ENCODE data around the gene FBXW11. TPM values are rescaled to one million over a fixed set of nuclear protein-coding genes. Genes with fewer than 3 reads are reported as not detected.

Gene FBXW11
- total RNA-seq, 1 experiment from 2014 or later: 54.8 TPM

DNA sequence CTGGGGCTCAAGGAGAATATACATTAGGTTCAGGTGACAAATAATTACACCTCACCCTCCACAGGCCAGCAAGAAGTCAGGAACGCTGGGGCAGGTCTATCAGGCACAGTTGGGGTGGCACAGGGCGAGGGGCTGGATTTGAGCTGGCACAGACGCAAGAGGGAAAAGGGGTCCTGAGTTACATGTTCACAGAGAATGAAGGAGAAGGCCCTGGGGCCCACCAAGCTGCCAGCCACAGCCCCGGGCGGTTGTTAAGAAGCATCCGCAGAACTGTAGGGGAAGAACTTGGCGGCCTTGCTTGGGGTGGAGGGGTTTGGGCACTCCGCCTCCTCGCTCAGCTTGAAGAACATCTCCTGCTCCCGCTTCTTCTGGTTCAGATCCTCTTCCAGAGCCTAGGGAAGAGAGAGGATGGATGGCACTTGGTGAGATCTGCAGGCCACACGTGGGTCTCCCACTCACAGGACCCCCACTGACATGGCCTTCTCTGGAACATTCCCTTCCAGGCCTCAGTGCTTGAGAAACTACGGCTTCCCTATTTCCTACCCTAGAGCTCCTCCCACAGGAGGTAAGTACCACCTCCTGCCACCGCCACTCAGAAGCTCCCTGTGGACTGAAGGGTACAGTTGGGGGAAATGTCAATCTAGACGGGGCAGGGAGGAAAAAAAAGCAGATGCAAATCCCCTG, 38.3 kb upstream of the FBXW11 start:
- intact Hi-C loops (cut with micrococcal nuclease; ENCODE audit: unreplicated experiment): no loop called here
- no peaks in the 10 kb centered on the region for H4K20me1 ChIP-seq (ENCODE audit: insufficient read depth)
- H3K4me1 ChIP-seq (replicated peaks; ENCODE audit: insufficient read depth): no peaks in the 10 kb centered on the region
- H3K79me2 ChIP-seq (ENCODE audit: low read depth): no peaks in the 10 kb centered on the region
- TF ChIP-seq EZH2 (IDR thresholded peaks at IDR 0.05; ENCODE audit: low read depth): no peak
- TF ChIP-seq, protein P1, sequence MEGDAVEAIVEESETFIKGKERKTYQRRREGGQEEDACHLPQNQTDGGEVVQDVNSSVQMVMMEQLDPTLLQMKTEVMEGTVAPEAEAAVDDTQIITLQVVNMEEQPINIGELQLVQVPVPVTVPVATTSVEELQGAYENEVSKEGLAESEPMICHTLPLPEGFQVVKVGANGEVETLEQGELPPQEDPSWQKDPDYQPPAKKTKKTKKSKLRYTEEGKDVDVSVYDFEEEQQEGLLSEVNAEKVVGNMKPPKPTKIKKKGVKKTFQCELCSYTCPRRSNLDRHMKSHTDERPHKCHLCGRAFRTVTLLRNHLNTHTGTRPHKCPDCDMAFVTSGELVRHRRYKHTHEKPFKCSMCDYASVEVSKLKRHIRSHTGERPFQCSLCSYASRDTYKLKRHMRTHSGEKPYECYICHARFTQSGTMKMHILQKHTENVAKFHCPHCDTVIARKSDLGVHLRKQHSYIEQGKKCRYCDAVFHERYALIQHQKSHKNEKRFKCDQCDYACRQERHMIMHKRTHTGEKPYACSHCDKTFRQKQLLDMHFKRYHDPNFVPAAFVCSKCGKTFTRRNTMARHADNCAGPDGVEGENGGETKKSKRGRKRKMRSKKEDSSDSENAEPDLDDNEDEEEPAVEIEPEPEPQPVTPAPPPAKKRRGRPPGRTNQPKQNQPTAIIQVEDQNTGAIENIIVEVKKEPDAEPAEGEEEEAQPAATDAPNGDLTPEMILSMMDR (conservative IDR thresholded peaks at IDR 0.05): no peak
- H3K27ac ChIP-seq: no peak overlapping the region
- POLR2A ChIA-PET (ENCODE audit: unreplicated experiment): no interaction called here
- no peaks in the 10 kb centered on the region for H3F3A ChIP-seq (ENCODE audit: insufficient read depth, low read depth)
- CTCF ChIA-PET: no interaction called here
- no peaks in the 10 kb centered on the region for H3K36me3 ChIP-seq (ENCODE audit: low read depth)
- H3K4me2 ChIP-seq: no peak overlapping the region
- BruUV-seq (replicated peaks): no TSS peak
- H3K4me3 ChIP-seq: no peak overlapping the region
- DNase-seq: no peak
- H2AFZ ChIP-seq: no peak overlapping the region
- no peaks in the 10 kb centered on the region for H3K9me2 ChIP-seq (ENCODE audit: insufficient read depth)
- H3K27me3 ChIP-seq (ENCODE audit: insufficient read depth, low read depth): no peaks in the 10 kb centered on the region
- H3K9me3 ChIP-seq (ENCODE audit: insufficient read depth, low read depth): no peaks in the 10 kb centered on the region

DNA sequence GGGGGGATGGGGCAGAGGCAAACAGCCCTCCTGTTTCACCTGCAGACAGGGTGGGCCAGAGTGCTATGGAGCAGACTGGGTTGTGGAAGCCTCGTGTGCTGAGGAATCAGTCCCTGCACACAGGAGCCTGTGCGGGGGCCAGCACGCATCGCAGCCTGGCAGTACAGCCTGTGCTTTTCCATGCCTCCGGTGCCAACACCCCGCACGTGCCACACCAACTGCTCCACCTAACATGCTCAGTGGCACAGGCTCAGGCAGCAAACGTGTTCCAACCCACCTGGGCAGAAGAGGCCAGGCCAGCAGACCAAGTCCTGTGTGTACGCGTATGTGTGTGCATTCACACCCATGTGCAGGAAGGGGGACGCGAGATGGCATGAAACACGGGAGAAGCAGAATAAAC, 37.4 kb upstream of the FBXW11 start:
- Histone ChIP-seq H4K20me1 (ENCODE audit: insufficient read depth) (no peaks in the 10 kb centered on the region), H3K79me2 (ENCODE audit: low read depth) (no peaks in the 10 kb centered on the region), H3K9me3 (ENCODE audit: insufficient read depth, low read depth) (no peaks in the 10 kb centered on the region), H3K4me1 (replicated peaks; ENCODE audit: insufficient read depth) (no peaks in the 10 kb centered on the region), H3F3A (ENCODE audit: insufficient read depth, low read depth) (no peaks in the 10 kb centered on the region), H3K27me3 (ENCODE audit: insufficient read depth, low read depth) (no peaks in the 10 kb centered on the region), H2AFZ (no peak overlapping the region), H3K27ac (no peak overlapping the region), H3K4me2 (no peak overlapping the region), H3K9me2 (ENCODE audit: insufficient read depth) (no peaks in the 10 kb centered on the region), H3K4me3 (no peak overlapping the region), H3K36me3 (ENCODE audit: low read depth) (no peaks in the 10 kb centered on the region)
- DNase-seq: no peak
- ChIA-PET POLR2A (ENCODE audit: unreplicated experiment) (no interaction called here), CTCF (no interaction called here)
- TSS peak; percentile 6 for BruUV-seq (replicated peaks)
- intact Hi-C loops (cut with micrococcal nuclease; ENCODE audit: unreplicated experiment): no loop called here
- TF ChIP-seq EZH2 (IDR thresholded peaks at IDR 0.05; ENCODE audit: low read depth): no peak
- TF ChIP-seq, protein P1 (conservative IDR thresholded peaks at IDR 0.05): no peak

DNA sequence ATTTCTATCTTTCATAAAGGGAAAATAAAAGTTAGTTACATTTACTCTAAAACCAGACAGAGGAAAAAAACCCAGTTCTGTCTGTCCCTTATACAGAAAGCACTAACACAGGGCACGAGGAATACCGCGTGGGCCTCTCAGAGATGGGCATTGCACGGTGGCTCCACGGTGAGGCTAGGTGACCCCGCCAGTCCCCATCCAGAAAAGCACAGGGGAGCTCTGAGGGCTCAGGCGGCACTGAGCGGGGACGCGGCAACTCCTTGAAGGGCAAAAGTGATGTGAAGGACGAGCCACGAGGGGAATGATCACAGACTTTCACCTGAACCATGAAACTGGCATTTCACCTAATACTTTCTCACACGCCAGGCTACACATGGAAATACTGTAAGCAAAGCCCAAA, 35.7 kb upstream of the FBXW11 start:
- H3K4me3 ChIP-seq: no peak overlapping the region
- DNase-seq: no peak
- no peaks in the 10 kb centered on the region for H3K79me2 ChIP-seq (ENCODE audit: low read depth)
- H3K4me2 ChIP-seq: no peak overlapping the region
- no peaks in the 10 kb centered on the region for H3K4me1 ChIP-seq (replicated peaks; ENCODE audit: insufficient read depth)
- no TSS peak for BruUV-seq (replicated peaks)
- intact Hi-C loops (cut with micrococcal nuclease; ENCODE audit: unreplicated experiment): no loop called here
- H3F3A ChIP-seq (ENCODE audit: insufficient read depth, low read depth): no peaks in the 10 kb centered on the region
- H3K9me3 ChIP-seq (ENCODE audit: insufficient read depth, low read depth): no peaks in the 10 kb centered on the region
- no peak overlapping the region for H3K27ac ChIP-seq
- no peaks in the 10 kb centered on the region for H4K20me1 ChIP-seq (ENCODE audit: insufficient read depth)
- H3K36me3 ChIP-seq (ENCODE audit: low read depth): no peaks in the 10 kb centered on the region
- H3K27me3 ChIP-seq (ENCODE audit: insufficient read depth, low read depth): no peaks in the 10 kb centered on the region
- no peaks in the 10 kb centered on the region for H3K9me2 ChIP-seq (ENCODE audit: insufficient read depth)
- POLR2A ChIA-PET (ENCODE audit: unreplicated experiment): no interaction called here
- no peak for TF ChIP-seq EZH2 (IDR thresholded peaks at IDR 0.05; ENCODE audit: low read depth)
- TF ChIP-seq, protein P1 (conservative IDR thresholded peaks at IDR 0.05): no peak
- no peak overlapping the region for H2AFZ ChIP-seq
- CTCF ChIA-PET: no interaction called here
